HepG2 (cell line): ENCODE data around the gene TMEM240. TPM values are rescaled to one million over a fixed set of nuclear protein-coding genes. Genes with fewer than 3 reads are reported as not detected.

Experiments
- DMAP1 ChIP-seq: IDR thresholded peaks from 2 replicates; pipeline ENCODE4 v1.6.1; 2016
- E2F5 ChIP-seq: sonication (generic); formaldehyde crosslinking; conservative IDR thresholded peaks from 2 replicates; pipeline ENCODE4 v1.4.0; 2020; ENCODE audit warnings: missing genetic modification reagents
- EZH2 ChIP-seq: conservative IDR thresholded peaks from 2 replicates; pipeline ENCODE4 v1.6.1; 2012; ENCODE audit warnings: mild to moderate bottlenecking, low read depth, low read length, moderate library complexity
- FUBP1 ChIP-seq: sonication (generic); formaldehyde crosslinking; IDR thresholded peaks from 2 replicates; pipeline ENCODE4 v1.5.1; 2020; ENCODE audit warnings: missing genetic modification reagents, mild to moderate bottlenecking, borderline replicate concordance
- HDAC2 ChIP-seq: sonication (generic); formaldehyde crosslinking; IDR thresholded peaks from 2 replicates; pipeline ENCODE4 v1.4.0; 2020; ENCODE audit warnings: missing genetic modification reagents
- MBD4 ChIP-seq: IDR thresholded peaks from 2 replicates; pipeline ENCODE4 v1.6.1; 2012; ENCODE audit warnings: low read length, inconsistent platforms, borderline replicate concordance
- MTF1 ChIP-seq: sonication (generic); formaldehyde crosslinking; IDR thresholded peaks from 2 replicates; pipeline ENCODE4 v1.5.0; 2020; ENCODE audit warnings: missing genetic modification reagents
- NFRKB ChIP-seq: fragments of 450-650 bp; IDR thresholded peaks from 2 replicates; pipeline ENCODE4 v1.6.1; 2017
- NR2C2 ChIP-seq: sonication (generic); formaldehyde crosslinking; IDR thresholded peaks from 2 replicates; pipeline ENCODE4 v1.4.0; 2020; ENCODE audit warnings: missing genetic modification reagents, mild to moderate bottlenecking, moderate library complexity, borderline replicate concordance
- RNF219 ChIP-seq: sonication (generic); formaldehyde crosslinking; IDR thresholded peaks from 2 replicates; pipeline ENCODE4 v1.5.0; 2020; ENCODE audit warnings: mild to moderate bottlenecking, missing genetic modification reagents
- SOX5 ChIP-seq: IDR thresholded peaks from 2 replicates; pipeline ENCODE4 v1.6.1; 2016; ENCODE audit warnings: borderline replicate concordance
- ZKSCAN8 ChIP-seq: IDR thresholded peaks from 2 replicates; pipeline ENCODE4 v1.6.1; 2016; ENCODE audit warnings: borderline replicate concordance, missing genetic modification reagents, missing compliant biosample characterization
- ZNF331 ChIP-seq: sonication (generic); formaldehyde crosslinking; IDR thresholded peaks from 2 replicates; pipeline ENCODE4 v1.4.0; 2020; ENCODE audit warnings: missing genetic modification reagents
- ZNF337 ChIP-seq: sonication (generic); formaldehyde crosslinking; IDR thresholded peaks from 2 replicates; pipeline ENCODE4 v1.5.1; 2020; ENCODE audit warnings: missing genetic modification reagents, low read depth, mild to moderate bottlenecking, borderline replicate concordance
- ZNF737 ChIP-seq: sonication (generic); formaldehyde crosslinking; IDR thresholded peaks from 2 replicates; pipeline ENCODE4 v1.5.0; 2020; ENCODE audit warnings: missing genetic modification reagents, mild to moderate bottlenecking, borderline replicate concordance
- ZNF780A ChIP-seq: sonication (generic); formaldehyde crosslinking; IDR thresholded peaks from 2 replicates; pipeline ENCODE4 v1.8.0; 2022; ENCODE audit warnings: mild to moderate bottlenecking, missing genetic modification reagents, moderate library complexity
- ZNF788 ChIP-seq: sonication (generic); formaldehyde crosslinking; IDR thresholded peaks from 2 replicates; pipeline ENCODE4 v1.5.0; 2020; ENCODE audit warnings: mild to moderate bottlenecking, missing genetic modification reagents, borderline replicate concordance
- ZSCAN12 ChIP-seq: sonication (generic); formaldehyde crosslinking; IDR thresholded peaks from 2 replicates; pipeline ENCODE4 v1.9.0; 2021; ENCODE audit warnings: mild to moderate bottlenecking, missing genetic modification reagents
- polyA plus RNA-seq, 8 experiments: library from polyadenylated mRNA; depleted of rRNA in 3 of 8; stranded (reverse) in 7 of 8; unstranded in 1 of 8; fragments of >200 nt; fragmentation: Illumina TruSeq in 4 of 8; extraction: Trizol in 4 of 8; gene quantifications; 2 replicates each; pipeline versions ENCODE4 v1.2.1 to v1.2.3, GENCODE V29; 2011 to 2016; ENCODE audit warnings: low read depth in 4 of 8, missing spikeins in 1 of 8, mixed read lengths in 1 of 8; ENCODE audit not compliant: insufficient read depth in 1 of 8
- total RNA-seq, 5 experiments: library from RNA; depleted of rRNA; stranded (reverse); fragments of >200 nt; fragmentation: Illumina TruSeq; extraction: Trizol; gene quantifications; 2 replicates each; pipeline ENCODE4 v1.2.3, GENCODE V29; 2016; ENCODE audit warnings: low read depth in 1 of 5
- TF ChIP-seq, protein P1 (sequence below): IDR thresholded peaks from 2 replicates; pipeline ENCODE4 v1.6.1; 2018; ENCODE audit warnings: missing genetic modification reagents
- TF ChIP-seq, protein P2 (sequence below): sonication (generic); formaldehyde crosslinking; IDR thresholded peaks from 2 replicates; pipeline ENCODE4 v1.5.0; 2020; ENCODE audit warnings: missing genetic modification reagents

TMEM240 gene
- total and polyA plus RNA-seq, 2 of the 13 experiments (the other 11 are each of a cell fraction or from before 2014, with no cell fraction given), result 0.17 TPM; not detected in 1

- 0 out of 2 replicates have a peak, but pooled peaks have one; percentile 30 for TF ChIP-seq ZSCAN12 (CRISPR knock-in tag)
- TF ChIP-seq ZNF331 (CRISPR knock-in tag), result no peak
- TF ChIP-seq, protein P1, sequence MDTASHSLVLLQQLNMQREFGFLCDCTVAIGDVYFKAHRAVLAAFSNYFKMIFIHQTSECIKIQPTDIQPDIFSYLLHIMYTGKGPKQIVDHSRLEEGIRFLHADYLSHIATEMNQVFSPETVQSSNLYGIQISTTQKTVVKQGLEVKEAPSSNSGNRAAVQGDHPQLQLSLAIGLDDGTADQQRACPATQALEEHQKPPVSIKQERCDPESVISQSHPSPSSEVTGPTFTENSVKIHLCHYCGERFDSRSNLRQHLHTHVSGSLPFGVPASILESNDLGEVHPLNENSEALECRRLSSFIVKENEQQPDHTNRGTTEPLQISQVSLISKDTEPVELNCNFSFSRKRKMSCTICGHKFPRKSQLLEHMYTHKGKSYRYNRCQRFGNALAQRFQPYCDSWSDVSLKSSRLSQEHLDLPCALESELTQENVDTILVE (CRISPR knock-in tag), result peak; percentile 92
- no peak for TF ChIP-seq EZH2
- TF ChIP-seq ZNF780A (CRISPR knock-in tag), result no peak
- peak; percentile 76 for TF ChIP-seq HDAC2 (CRISPR knock-in tag)
- TF ChIP-seq ZNF337 (CRISPR knock-in tag), result 0 out of 2 replicates have a peak, but pooled peaks have one; percentile 57
- TF ChIP-seq NR2C2, result peak; percentile 42; the same call in 1 of the 2 replicates
- TF ChIP-seq MTF1 (CRISPR knock-in tag), result 0 out of 2 replicates have a peak, but pooled peaks have one; percentile 31
- TF ChIP-seq FUBP1 (CRISPR knock-in tag), result 0 out of 2 replicates have a peak, but pooled peaks have one; percentile 48
- TF ChIP-seq NFRKB, result no peak
- TF ChIP-seq, protein P2, sequence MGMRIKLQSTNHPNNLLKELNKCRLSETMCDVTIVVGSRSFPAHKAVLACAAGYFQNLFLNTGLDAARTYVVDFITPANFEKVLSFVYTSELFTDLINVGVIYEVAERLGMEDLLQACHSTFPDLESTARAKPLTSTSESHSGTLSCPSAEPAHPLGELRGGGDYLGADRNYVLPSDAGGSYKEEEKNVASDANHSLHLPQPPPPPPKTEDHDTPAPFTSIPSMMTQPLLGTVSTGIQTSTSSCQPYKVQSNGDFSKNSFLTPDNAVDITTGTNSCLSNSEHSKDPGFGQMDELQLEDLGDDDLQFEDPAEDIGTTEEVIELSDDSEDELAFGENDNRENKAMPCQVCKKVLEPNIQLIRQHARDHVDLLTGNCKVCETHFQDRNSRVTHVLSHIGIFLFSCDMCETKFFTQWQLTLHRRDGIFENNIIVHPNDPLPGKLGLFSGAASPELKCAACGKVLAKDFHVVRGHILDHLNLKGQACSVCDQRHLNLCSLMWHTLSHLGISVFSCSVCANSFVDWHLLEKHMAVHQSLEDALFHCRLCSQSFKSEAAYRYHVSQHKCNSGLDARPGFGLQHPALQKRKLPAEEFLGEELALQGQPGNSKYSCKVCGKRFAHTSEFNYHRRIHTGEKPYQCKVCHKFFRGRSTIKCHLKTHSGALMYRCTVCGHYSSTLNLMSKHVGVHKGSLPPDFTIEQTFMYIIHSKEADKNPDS (CRISPR knock-in tag), result no peak
- TF ChIP-seq DMAP1 (CRISPR knock-in tag), result peak; percentile 49; the same call in 1 of the 2 replicates
- 0 out of 2 replicates have a peak, but pooled peaks have one; percentile 44 for TF ChIP-seq ZNF737 (CRISPR knock-in tag)
- no peak; the same call in 1 of the 2 replicates for TF ChIP-seq ZNF788 (CRISPR knock-in tag)
- no peak for TF ChIP-seq MBD4
- peak; percentile 46 for TF ChIP-seq E2F5 (CRISPR knock-in tag)
- TF ChIP-seq ZKSCAN8 (CRISPR knock-in tag), result no peak
- TF ChIP-seq RNF219 (CRISPR knock-in tag), result no peak
- no peak for TF ChIP-seq SOX5 (CRISPR knock-in tag)
Measured at GRCh38 chr1:1574721-1575537, 34.5 kb upstream of the TMEM240 start, which contains the start of gene SSU72 (continued).
